OCI-M1 (cell line): ENCODE measurements around the gene DCK.

Source experiments
- DNase-seq: peaks from one replicate; lab custom pipeline; 2025; lab: John Stamatoyannopoulos, UW

DCK gene

GRCh38 chr4:71064521-71064920 lies 71.1 kb downstream of the DCK start:
- no peak for DNase-seq

GRCh38 chr4:71065991-71066510 lies 72.6 kb downstream of the DCK start:
- DNase-seq: no peak

DNA sequence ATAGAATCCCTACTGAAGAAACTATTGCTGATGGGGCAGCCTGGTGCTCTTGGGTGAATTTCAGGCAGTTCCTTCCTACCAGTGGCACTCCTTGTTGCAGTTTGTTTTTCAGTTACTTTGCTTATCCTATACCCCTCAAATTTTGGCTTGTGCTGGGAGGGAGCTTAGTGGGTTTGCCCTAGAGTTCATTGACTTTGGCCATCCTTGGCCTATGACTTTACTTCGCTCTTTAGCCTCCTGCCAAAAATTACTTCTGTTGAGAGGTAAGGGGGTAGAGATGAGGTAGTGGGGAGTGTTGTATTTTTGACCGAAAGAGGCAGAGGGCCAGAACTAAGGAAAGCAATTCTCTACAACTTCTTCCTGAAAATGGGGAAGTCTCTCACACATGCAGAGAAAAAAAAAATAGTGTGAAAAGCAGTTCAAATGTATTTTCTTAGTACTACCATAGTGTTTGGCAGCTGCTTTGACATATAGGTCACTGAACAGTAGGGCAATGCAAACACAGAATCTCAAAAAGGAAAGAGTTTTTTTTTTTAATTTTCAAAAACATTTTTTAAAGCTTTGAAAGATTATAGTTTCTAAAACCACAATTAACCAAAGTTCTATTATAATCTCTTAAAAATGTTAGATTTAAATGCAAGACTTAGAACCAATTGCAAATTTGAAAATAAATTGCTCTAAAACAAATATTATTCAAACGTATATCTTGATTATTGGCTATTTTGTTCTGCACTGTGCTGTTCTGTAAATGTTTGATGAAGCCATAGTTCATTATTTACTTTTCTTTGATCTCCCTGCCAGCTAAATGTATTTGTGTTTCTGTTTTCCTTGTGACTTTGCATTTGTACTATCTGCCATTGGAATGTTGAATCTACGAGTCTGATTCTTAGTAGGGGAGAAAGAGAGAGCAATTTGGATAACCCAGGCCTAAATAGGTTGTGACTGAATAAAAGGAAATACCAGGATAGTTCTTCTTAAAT lies 73.6 kb downstream of the DCK start:
- DNase-seq: peak; percentile 16

DNA sequence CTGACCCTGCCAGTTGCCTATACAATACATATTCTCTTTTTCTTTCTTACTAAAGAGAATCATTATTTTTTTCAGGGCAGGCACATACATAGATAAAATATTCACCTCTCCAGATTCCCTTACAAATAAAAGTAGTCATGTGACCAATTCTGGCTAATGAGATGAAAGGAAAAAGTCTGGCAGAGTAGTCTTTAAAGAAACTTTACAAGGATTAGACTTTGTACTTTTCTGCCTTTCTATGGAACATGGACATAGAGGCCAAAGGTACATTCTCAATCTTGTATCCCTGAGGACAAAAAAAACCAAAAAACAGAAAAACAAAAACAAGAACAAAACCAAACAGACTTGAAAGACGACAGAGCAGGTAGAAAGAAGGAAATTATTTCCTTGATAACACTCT lies 75.6 kb downstream of the DCK start:
- no peak for DNase-seq

DNA sequence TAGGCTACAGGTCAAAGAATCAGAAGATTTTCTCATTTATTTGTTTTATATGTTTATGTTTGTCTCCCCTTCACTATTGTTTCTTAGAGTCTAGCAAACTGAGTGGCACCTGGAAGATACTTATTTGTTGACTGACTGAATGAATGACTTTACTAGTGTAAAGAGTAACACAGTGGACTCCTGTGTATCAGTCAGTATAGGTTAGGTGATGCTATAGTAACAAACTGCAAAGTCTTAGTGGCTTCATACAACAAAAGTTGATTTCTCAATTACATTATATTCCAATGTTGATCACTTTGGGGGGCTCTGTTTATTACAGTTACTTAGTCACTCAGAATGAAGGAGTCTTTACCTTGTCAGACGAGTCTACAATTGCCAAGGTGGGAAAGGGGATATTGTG lies 76.6 kb downstream of the DCK start:
- DNase-seq: no peak

DNA sequence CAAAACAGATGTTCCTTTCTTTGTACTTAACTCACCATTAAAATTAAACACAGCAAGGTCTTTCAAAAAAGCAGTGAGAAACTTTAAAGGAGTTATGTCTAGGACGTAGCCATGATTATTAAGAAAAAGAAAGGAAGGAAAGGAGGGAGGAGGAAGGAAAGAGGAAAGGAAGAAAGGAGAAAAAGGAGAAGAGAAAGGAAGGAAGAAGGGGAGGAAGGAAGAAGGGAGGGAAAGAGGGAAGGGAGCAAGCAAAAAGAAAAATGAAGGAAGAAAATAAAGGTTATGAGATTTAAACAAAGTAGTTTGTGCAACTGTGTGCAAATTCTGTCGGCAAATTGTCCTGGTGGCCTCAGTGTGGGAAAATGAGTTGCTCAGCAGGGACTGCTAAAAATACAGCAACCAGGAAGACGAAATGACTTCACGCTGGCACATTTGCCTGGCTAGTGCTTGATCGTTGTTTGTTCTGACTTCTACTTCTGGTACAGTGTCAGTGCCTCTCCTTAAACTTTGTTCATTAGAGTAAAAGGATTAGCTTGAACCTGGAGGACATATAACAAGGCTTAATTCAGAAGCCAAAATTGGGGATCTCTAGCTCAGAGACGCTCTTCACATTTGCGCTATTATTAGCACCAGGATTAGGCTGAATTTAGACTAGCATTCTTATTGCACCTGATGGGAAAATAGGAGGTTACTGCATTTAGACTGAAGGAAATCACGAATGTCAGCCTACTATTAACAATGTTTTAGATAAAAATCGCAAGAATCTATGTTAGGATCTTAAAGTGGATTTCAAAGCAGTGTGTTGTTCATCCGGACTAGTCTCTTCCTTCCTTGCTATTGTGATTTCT lies 81.2 kb downstream of the DCK start:
- no peak for DNase-seq
